Activated gamma-delta T cell treated with Interleukin-2 at 50 U/mL for 16 hours (primary cell): ENCODE data around the gene CATSPERZ.

Source experiments
- DNase-seq: peaks from one replicate; pipeline ENCODE4 v3.0.0-alpha.2; 2020

Gene CATSPERZ

GRCh38 chr11:64299847-64300648, at the start of gene CATSPERZ:
TSS of gene CATSPERZ (plus strand) at chr11:64300358. CDS start at chr11:64300411, 53 bp downstream.
- DNase-seq = no peak

GRCh38 chr11:64250415-64251015, 49.6 kb upstream of the CATSPERZ start:
- no peak for DNase-seq

- DNase-seq = peak; percentile 59
Measured at GRCh38 chr11:64251016-64251752, 49.0 kb upstream of the CATSPERZ start, which contains the start of gene PLCB3. TSS of gene PLCB3 (plus strand) at chr11:64251530. CDS start at chr11:64251650, 120 bp downstream.

- no peak for DNase-seq
Measured at GRCh38 chr11:64251753-64252002, 48.5 kb upstream of the CATSPERZ start.

- no peak for DNase-seq
Measured at GRCh38 chr11:64252003-64252872, 47.9 kb upstream of the CATSPERZ start.

- no peak for DNase-seq
Measured at GRCh38 chr11:64253043-64253442, 47.1 kb upstream of the CATSPERZ start.

GRCh38 chr11:64253481-64253880, 46.7 kb upstream of the CATSPERZ start:
- no peak for DNase-seq

GRCh38 chr11:64254326-64254725, 45.8 kb upstream of the CATSPERZ start:
- DNase-seq = no peak

GRCh38 chr11:64255135-64256128, 44.7 kb upstream of the CATSPERZ start:
- no peak for DNase-seq

- DNase-seq = no peak
Measured at GRCh38 chr11:64256300-64256699, 43.9 kb upstream of the CATSPERZ start.

GRCh38 chr11:64258356-64258755, 41.8 kb upstream of the CATSPERZ start:
- DNase-seq = no peak

- no peak for DNase-seq
Measured at GRCh38 chr11:64258946-64259532, 41.1 kb upstream of the CATSPERZ start.

- DNase-seq = no peak
Measured at GRCh38 chr11:64259533-64260067, 40.6 kb upstream of the CATSPERZ start.

GRCh38 chr11:64260147-64260708, 39.9 kb upstream of the CATSPERZ start:
- no peak for DNase-seq

GRCh38 chr11:64261556-64262080, 38.5 kb upstream of the CATSPERZ start:
- no peak for DNase-seq

GRCh38 chr11:64262271-64263002, 37.7 kb upstream of the CATSPERZ start:
- DNase-seq = no peak

GRCh38 chr11:64263021-64263946, 36.9 kb upstream of the CATSPERZ start:
- no peak for DNase-seq

GRCh38 chr11:64263947-64264317, 36.2 kb upstream of the CATSPERZ start:
- no peak for DNase-seq
